K562 (cell line): ENCODE measurements around the gene PARD6A. TPM values are rescaled to one million over a fixed set of nuclear protein-coding genes. Genes with fewer than 3 reads are reported as not detected.

Source experiments
- ATAC-seq: fragments of 200-7000 bp; cut with Tn5 transposase; 3 replicates; pipeline ENCODE4 v1.9.1; 2020; ENCODE audit warnings: moderate library complexity
- BruUV-seq: library from RNA; stranded (reverse); fragments of 400-500 nt; replicated peaks from 2 replicates; lab custom pipeline; 2021; lab: Mats Ljungman, UMichigan
- CTCF ChIA-PET: fragments of 300-600 bp; formaldehyde crosslinking; extraction: SDS; loops from one replicate; lab custom pipeline; 2021; ENCODE audit warnings: low intra/inter-chr PET ratio; lab: Yijun Ruan, JAX
- POLR2A ChIA-PET: fragments of 300-600, 350-650 bp; sonication (Branson Sonifier 250); formaldehyde crosslinking; extraction: SDS; loops from one replicate; lab custom pipeline; 2021; ENCODE audit warnings: antibody characterized with exemption, inconsistent platforms; lab: Yijun Ruan, JAX
- DNase-seq, 4 experiments: peaks; one replicate each; pipeline versions ENCODE4 v3.0.0 to v3.0.0-alpha.2; 2011 to 2018; ENCODE audit warnings: low spot score in 3 of 4, mixed read lengths in 3 of 4; ENCODE audit errors: extremely low read depth in 1 of 4
- FAIRE-seq: peaks from 2 replicates; lab custom pipeline; 2011; peaks lifted over from hg19 to GRCh38; lab: Jason Lieb, UNC
- H2AFZ ChIP-seq: 2 replicates; pipeline ENCODE4 v1.6.0; 2011; ENCODE audit warnings: low read depth, low read length, control low read depth, inconsistent platforms
- H3K27ac ChIP-seq: fragments of 200-600 bp; 3 replicates; pipeline ENCODE4 v1.8.0; 2011; ENCODE audit warnings: low read depth, mild to moderate bottlenecking, control low read depth, inconsistent platforms, low read length, moderate library complexity, mixed read lengths; ENCODE audit errors: extremely low read depth
- H3K27me3 ChIP-seq, 2 experiments: fragments of 300-600 bp in 1 of 2; 2 replicates in 1 of 2; 3 replicates in 1 of 2; pipeline versions ENCODE4 v1.6.0 to v1.8.0; 2011; ENCODE audit warnings: inconsistent platforms in 2 of 2, low read length in 2 of 2, mild to moderate bottlenecking in 1 of 2, mixed read lengths in 1 of 2, moderate library complexity in 1 of 2; ENCODE audit not compliant: control insufficient read depth in 2 of 2, insufficient read depth in 2 of 2
- H3K36me3 ChIP-seq: fragments of 300-600 bp; 3 replicates; pipeline ENCODE4 v1.8.0; 2011; ENCODE audit warnings: mild to moderate bottlenecking, low read length, inconsistent platforms; ENCODE audit not compliant: control insufficient read depth, insufficient read depth
- H3K4me1 ChIP-seq, 2 experiments: fragments of 200-600 bp in 1 of 2; replicated peaks in 1 of 2; 2 replicates in 1 of 2; 3 replicates in 1 of 2; pipeline versions ENCODE4 v1.5.1 to v1.8.0; 2011; ENCODE audit warnings: inconsistent platforms in 2 of 2, low read length in 2 of 2, mild to moderate bottlenecking in 1 of 2, mixed read lengths in 1 of 2, moderate library complexity in 1 of 2; ENCODE audit not compliant: control insufficient read depth in 2 of 2, insufficient read depth in 2 of 2
- H3K4me2 ChIP-seq: 2 replicates; pipeline ENCODE4 v1.6.1; 2011; ENCODE audit warnings: low read length, control low read depth, inconsistent platforms, mixed read lengths; ENCODE audit not compliant: insufficient read depth
- H3K4me3 ChIP-seq: fragments of 200-600 bp; sonication (generic), shearing (Covaris generic); 2 replicates; pipeline ENCODE4 v1.5.1; 2016; ENCODE audit warnings: control low read depth, inconsistent platforms
- H3K79me2 ChIP-seq: fragments of 200-600 bp; 3 replicates; pipeline ENCODE4 v1.8.0; 2011; ENCODE audit warnings: low read length, inconsistent platforms; ENCODE audit not compliant: control insufficient read depth, insufficient read depth
- H3K9ac ChIP-seq, 2 experiments: 2 replicates each; pipeline versions ENCODE4 v1.6.0 to v1.6.1; 2011; ENCODE audit warnings: low read depth in 2 of 2, low read length in 2 of 2, control low read depth in 1 of 2, inconsistent platforms in 1 of 2, mild to moderate bottlenecking in 1 of 2, mixed read lengths in 1 of 2; ENCODE audit not compliant: insufficient read depth in 1 of 2
- H3K9me1 ChIP-seq: one replicate; pipeline ENCODE4 v1.6.0; 2011; ENCODE audit warnings: inconsistent platforms, mild to moderate bottlenecking, low read length, moderate library complexity; ENCODE audit not compliant: control insufficient read depth, insufficient read depth
- H3K9me3 ChIP-seq: replicated peaks from 2 replicates; pipeline ENCODE4 v1.5.1; 2011; ENCODE audit warnings: low read depth, low read length, inconsistent platforms; ENCODE audit not compliant: control insufficient read depth, insufficient read depth
- H4K20me1 ChIP-seq: replicated peaks from 2 replicates; pipeline ENCODE4 v1.6.1; 2011; ENCODE audit warnings: low read length, inconsistent platforms, mixed read lengths; ENCODE audit not compliant: control insufficient read depth, insufficient read depth
- BCL6 ChIP-seq: fragments of 250-450 bp; sonication (Bioruptor Pico); IDR thresholded peaks from 2 replicates; pipeline ENCODE4 v1.4.0; 2020
- BRD4 ChIP-seq: fragments of 200-600 bp; sonication (generic); IDR thresholded peaks from 2 replicates; pipeline ENCODE4 v1.6.1; 2017; ENCODE audit warnings: inconsistent platforms
- CXXC5 ChIP-seq: fragments of 250-450 bp; sonication (Bioruptor Pico); IDR thresholded peaks from 2 replicates; pipeline ENCODE4 v1.8.0; 2022; ENCODE audit warnings: inconsistent platforms, mild to moderate bottlenecking, moderate library complexity
- GATAD2A ChIP-seq: fragments of 450-650 bp; IDR thresholded peaks from 2 replicates; pipeline ENCODE4 v1.6.1; 2017
- MITF ChIP-seq: IDR thresholded peaks from 2 replicates; pipeline ENCODE4 v1.6.1; 2014; ENCODE audit warnings: antibody characterized with exemption
- PHF21A ChIP-seq: fragments of 450-650 bp; IDR thresholded peaks from 2 replicates; pipeline ENCODE4 v1.6.1; 2017; ENCODE audit warnings: low read depth, borderline replicate concordance
- RBM22 ChIP-seq: fragments of 200-400 bp; formaldehyde crosslinking; IDR thresholded peaks from 2 replicates; pipeline ENCODE4 v1.6.1; 2018; ENCODE audit warnings: low read length, low read depth; ENCODE audit not compliant: poor library complexity, severe bottlenecking
- SOX6 ChIP-seq: fragments of 450-650 bp; IDR thresholded peaks from 2 replicates; pipeline ENCODE4 v1.6.1; 2014; ENCODE audit warnings: mild to moderate bottlenecking
- SRSF7 ChIP-seq: fragments of 200-400 bp; formaldehyde crosslinking; optimal IDR thresholded peaks from 2 replicates; pipeline ENCODE3; 2017; ENCODE audit warnings: mild to moderate bottlenecking, low read depth, low read length
- ZNF175 ChIP-seq: fragments of 200-800 bp; sonication (Bioruptor generic); IDR thresholded peaks from 2 replicates; pipeline ENCODE4 v1.6.1; 2016; ENCODE audit warnings: low read depth, mild to moderate bottlenecking, missing genetic modification characterization, missing compliant biosample characterization
- ZNF449 ChIP-seq: fragments of 250-450 bp; sonication (Bioruptor Pico); IDR thresholded peaks from 2 replicates; pipeline ENCODE4 v1.8.0; 2022; ENCODE audit warnings: moderate library complexity, mild to moderate bottlenecking, inconsistent platforms
- ZNF551 ChIP-seq: fragments of 250-450 bp; sonication (Bioruptor Pico); IDR thresholded peaks from 2 replicates; pipeline ENCODE4 v1.5.0; 2021; ENCODE audit warnings: mild to moderate bottlenecking, moderate library complexity
- WGBS: fragments of 100-300 bp; shearing (Covaris generic); methylation state at CpG from one replicate; pipeline ENCODE4 v1.1.6; 2016; ENCODE audit warnings: low coverage, mixed read lengths; ENCODE audit not compliant: insufficient coverage; ENCODE audit errors: missing lambda C conversion rate; 5-methylcytosine and 5-hydroxymethylcytosine counted together
- in situ Hi-C: fragments of 300-500 bp; cut with MboI; formaldehyde crosslinking; loops from 4 replicates; pipeline ENCODE4 v1.15.0; 2018; ENCODE audit warnings: inconsistent platforms, mixed read lengths
- intact Hi-C: fragments of 100-400 bp; cut with micrococcal nuclease; formaldehyde crosslinking; loops from 2 replicates; pipeline ENCODE4 v1.14.2; 2022
- polyA plus RNA-seq, 8 experiments: library from polyadenylated mRNA; depleted of rRNA in 4 of 8; stranded (reverse) in 5 of 8; unstranded in 3 of 8; fragments of >200 nt; fragmentation: Nextera tagmentation in 2 of 8; fragmentation: Illumina TruSeq in 1 of 8; extraction: Ambion mirVana in 2 of 8; extraction: Trizol in 1 of 8; gene quantifications; 2 replicates each; pipeline versions ENCODE4 v1.2.1 to v1.2.3, GENCODE V29; 2011 to 2014; ENCODE audit warnings: inconsistent platforms in 1 of 8, missing spikeins in 1 of 8
- total RNA-seq, 7 experiments: library from RNA; depleted of rRNA in 6 of 7; stranded (reverse); fragments of >200 nt in 6 of 7; fragmentation: Illumina TruSeq in 2 of 7; extraction: Trizol in 2 of 7; gene quantifications; 2 replicates each; pipeline versions ENCODE4 v1.2.1 to v1.2.3, GENCODE V29; 2011 to 2021; ENCODE audit warnings: low replicate concordance in 1 of 7

PARD6A gene
- total and polyA plus RNA-seq, 9 of the 15 experiments (the other 6 are each of a cell fraction or from before 2014, with no cell fraction given) = 0.04 to 2.0 (median 0.44) TPM

- intact Hi-C loops = no loop called here
- CTCF ChIA-PET = no interaction called here
- no peak overlapping the region for H3K9ac ChIP-seq
- H3K4me1 ChIP-seq = peaks cover 0 to 4% of the 10 kb centered on the region in 2 experiments; a peak in 2 of 5 replicates
- FAIRE-seq (no peak), DNase-seq (no peak), ATAC-seq (no peak)
- no peaks in the 10 kb centered on the region for H3K27me3 ChIP-seq
- no peak overlapping the region for H3K4me2 ChIP-seq
- BruUV-seq = no TSS peak
- H3K4me3 ChIP-seq = no peak overlapping the region
- H2AFZ ChIP-seq = no peak overlapping the region
- TF ChIP-seq CXXC5 (CRISPR knock-in tag) = no peak
- TF ChIP-seq PHF21A = no peak
- no peak for TF ChIP-seq ZNF449 (CRISPR knock-in tag)
- TF ChIP-seq SOX6 = no peak
- no peak for TF ChIP-seq BRD4
- TF ChIP-seq GATAD2A = no peak
- TF ChIP-seq MITF = no peak
- TF ChIP-seq SRSF7 = no peak
- TF ChIP-seq ZNF551 (CRISPR knock-in tag) = no peak
- no peak for TF ChIP-seq ZNF175 (CRISPR knock-in tag)
- TF ChIP-seq RBM22 = no peak
- TF ChIP-seq BCL6 = no peak
- TF ChIP-seq, all 486 proteins: peak for 0
- Histone ChIP-seq H3K9me1 (no peaks in the 10 kb centered on the region), H3K36me3 (no peaks in the 10 kb centered on the region), H3K79me2 (0 out of 3 replicates have a peak, but pooled peaks cover 4% of the 10 kb centered on the region), H3K9me3 (no peaks in the 10 kb centered on the region), H4K20me1 (0 out of 2 replicates have a peak, but pooled peaks cover 4% of the 10 kb centered on the region), H3K27ac (no peak overlapping the region)
- WGBS = 94% methylated on average over 2 of the region's 2 CpGs
- POLR2A ChIA-PET = interaction anchor here (0.6 to 1.2 kb wide), 4 partner anchors 10 to 93 kb away, joined by 3 to 6 read pairs (median 4); partner anchors contain the start of gene GFOD2
- in situ Hi-C loops = no loop called here
Observed at GRCh38 chr16:67708368-67708771, 47.6 kb downstream of the PARD6A start.
